ENCODE measurements around the gene TRNT1.

Gene TRNT1

DNA sequence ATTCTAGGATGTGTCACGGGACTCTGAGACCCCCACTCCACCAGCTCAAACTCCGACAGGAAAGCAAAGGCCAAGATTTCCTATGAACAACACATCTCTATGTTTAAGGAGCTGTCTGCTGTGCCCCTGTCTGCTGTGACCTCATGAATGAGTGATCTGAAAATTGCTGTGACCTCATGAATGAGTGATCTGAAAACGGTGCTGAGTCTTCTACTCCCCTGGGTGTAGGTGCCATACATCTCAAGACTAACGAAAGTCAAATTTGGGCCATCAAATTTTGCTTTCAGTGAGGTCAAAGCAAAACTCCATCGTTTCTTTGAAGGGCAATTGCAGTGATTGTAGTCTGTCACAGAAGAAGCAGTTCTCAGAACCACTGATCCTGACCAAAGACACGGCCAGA, 41.0 kb upstream of the TRNT1 start:
- H3K27me3 ChIP-seq = no peaks in the 10 kb centered on the region
- TF ChIP-seq CTCF (IDR thresholded peaks at IDR 0.05) = no peak
- peaks cover 42 to 53% of the 10 kb centered on the region in 2 experiments for H3K4me1 ChIP-seq (ENCODE audit: control insufficient read depth in 1 of 2, insufficient read depth in 1 of 2, low read depth in 1 of 2, low read length in 1 of 2)
- H3K27ac ChIP-seq = peak overlapping the region; percentile 55
- no peak overlapping the region for H3K4me3 ChIP-seq (ENCODE audit: low read depth in 1 of 2, low read length in 1 of 2)
- H3K9me3 ChIP-seq = no peaks in the 10 kb centered on the region
- H3K36me3 ChIP-seq = no peaks in the 10 kb centered on the region

GRCh38 chr3:3086239-3086638, 40.5 kb upstream of the TRNT1 start:
- Histone ChIP-seq H3K4me1 (ENCODE audit: control insufficient read depth in 1 of 2, insufficient read depth in 1 of 2, low read depth in 1 of 2, low read length in 1 of 2) (peaks cover 40 to 48% of the 10 kb centered on the region in 2 experiments), H3K27ac (peak overlapping the region; percentile 55), H3K9me3 (no peaks in the 10 kb centered on the region), H3K27me3 (no peaks in the 10 kb centered on the region), H3K36me3 (no peaks in the 10 kb centered on the region), H3K4me3 (ENCODE audit: low read depth in 1 of 2, low read length in 1 of 2) (peak overlapping the region in 1 of 2 experiments; percentile 16)
- no peak for TF ChIP-seq CTCF (IDR thresholded peaks at IDR 0.05)

DNA sequence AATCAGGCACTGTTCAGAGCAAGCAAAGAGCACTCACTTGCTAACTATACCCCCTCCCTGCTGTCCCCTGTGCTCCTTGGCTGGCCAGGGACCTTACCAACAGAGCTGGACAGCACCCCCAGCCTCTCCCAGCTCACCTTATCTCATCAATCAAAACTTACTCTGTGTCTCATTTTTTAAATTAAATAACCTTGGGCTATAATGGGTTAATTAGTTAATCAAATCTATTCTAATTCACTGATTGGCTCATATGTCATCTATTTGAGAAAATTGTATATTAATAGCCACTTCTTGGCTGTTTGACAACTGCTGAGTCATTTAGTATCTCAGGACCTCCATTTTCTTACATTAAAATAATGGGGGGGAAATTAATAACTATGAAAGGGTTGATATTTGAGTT, 39.5 kb upstream of the TRNT1 start:
- Histone ChIP-seq H3K4me3 (ENCODE audit: low read depth in 1 of 2, low read length in 1 of 2) (no peak overlapping the region), H3K27me3 (no peaks in the 10 kb centered on the region), H3K36me3 (no peaks in the 10 kb centered on the region), H3K9me3 (no peaks in the 10 kb centered on the region), H3K4me1 (ENCODE audit: control insufficient read depth in 1 of 2, insufficient read depth in 1 of 2, low read depth in 1 of 2, low read length in 1 of 2) (peaks cover 30 to 38% of the 10 kb centered on the region in 2 experiments), H3K27ac (no peak overlapping the region)
- TF ChIP-seq CTCF (IDR thresholded peaks at IDR 0.05) = no peak

DNA sequence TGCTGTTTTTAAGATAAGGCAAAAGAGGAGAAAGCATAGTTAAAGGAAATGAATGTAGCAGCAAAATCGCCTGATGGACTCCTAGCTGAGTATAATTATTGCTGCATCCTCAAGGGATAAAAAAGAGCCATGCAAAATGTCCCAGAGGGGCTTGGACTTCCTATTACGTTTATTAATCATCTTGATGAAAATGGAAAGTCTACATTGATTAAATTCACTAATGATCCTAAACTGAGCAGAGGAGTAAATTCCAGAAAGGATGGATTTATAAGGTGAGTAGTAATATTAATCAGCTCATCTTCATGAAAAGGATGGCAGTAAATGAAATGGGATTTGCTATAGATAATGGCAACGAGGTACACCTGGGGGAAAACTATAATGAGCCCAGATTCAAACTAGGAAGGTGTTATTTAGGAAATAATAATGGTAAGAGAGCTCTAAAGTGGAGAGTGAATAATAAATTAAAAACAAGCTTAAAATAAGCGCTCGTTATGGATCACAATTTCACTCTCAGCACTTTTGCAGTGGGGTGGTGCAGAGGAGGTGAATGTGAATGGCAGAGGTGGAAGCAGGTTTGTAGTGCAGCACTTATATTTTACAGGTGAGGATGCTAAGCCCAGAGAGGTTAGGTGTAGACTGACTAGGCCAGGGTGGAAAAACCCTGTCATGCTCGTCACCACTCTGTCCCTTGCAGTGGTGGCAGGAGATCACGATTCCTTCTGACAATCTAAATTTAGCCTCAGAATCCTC, 38.8 kb upstream of the TRNT1 start:
- Histone ChIP-seq H3K27me3 (no peaks in the 10 kb centered on the region), H3K9me3 (no peaks in the 10 kb centered on the region), H3K4me1 (ENCODE audit: control insufficient read depth in 1 of 2, insufficient read depth in 1 of 2, low read depth in 1 of 2, low read length in 1 of 2) (peaks cover 24 to 31% of the 10 kb centered on the region in 2 experiments), H3K4me3 (ENCODE audit: low read depth in 1 of 2, low read length in 1 of 2) (no peak overlapping the region), H3K36me3 (no peaks in the 10 kb centered on the region), H3K27ac (no peak overlapping the region)
- TF ChIP-seq CTCF (IDR thresholded peaks at IDR 0.05) = no peak

- H3K4me3 ChIP-seq (ENCODE audit: low read depth in 1 of 2, low read length in 1 of 2) = no peak overlapping the region
- H3K27ac ChIP-seq = no peak overlapping the region
- no peaks in the 10 kb centered on the region for H3K36me3 ChIP-seq
- no peaks in the 10 kb centered on the region for H3K27me3 ChIP-seq
- H3K9me3 ChIP-seq = no peaks in the 10 kb centered on the region
- TF ChIP-seq CTCF (IDR thresholded peaks at IDR 0.05) = no peak
- H3K4me1 ChIP-seq (ENCODE audit: control insufficient read depth in 1 of 2, insufficient read depth in 1 of 2, low read depth in 1 of 2, low read length in 1 of 2) = peaks cover 22 to 30% of the 10 kb centered on the region in 2 experiments
These were observed 37.7 kb upstream of the TRNT1 start for GRCh38 chr3:3089017-3089416.

Data from neutrophil (primary cell).